Measurements from ENCODE around the gene SCML1.

DNA sequence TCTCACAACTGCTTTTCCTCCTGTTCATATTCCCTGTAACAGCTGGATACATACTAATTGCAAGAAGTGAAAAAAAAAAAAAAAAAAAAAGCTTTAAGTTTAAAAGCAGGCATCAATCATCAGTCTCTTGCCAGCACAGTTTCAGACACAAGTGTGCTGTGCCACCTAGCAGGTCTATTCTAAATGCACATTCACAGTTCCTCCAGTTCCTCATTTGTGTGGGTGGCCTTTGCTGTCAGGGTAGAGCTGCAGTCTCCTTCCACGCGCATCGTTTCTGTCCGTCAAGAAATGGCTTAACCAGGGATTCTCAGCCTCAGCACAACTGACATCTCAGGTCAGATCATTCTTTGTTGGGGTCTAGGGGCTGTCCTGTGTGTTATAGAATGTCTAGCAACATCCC is 61.6 kb downstream of the SCML1 start:
- TF ChIP-seq, protein P1, sequence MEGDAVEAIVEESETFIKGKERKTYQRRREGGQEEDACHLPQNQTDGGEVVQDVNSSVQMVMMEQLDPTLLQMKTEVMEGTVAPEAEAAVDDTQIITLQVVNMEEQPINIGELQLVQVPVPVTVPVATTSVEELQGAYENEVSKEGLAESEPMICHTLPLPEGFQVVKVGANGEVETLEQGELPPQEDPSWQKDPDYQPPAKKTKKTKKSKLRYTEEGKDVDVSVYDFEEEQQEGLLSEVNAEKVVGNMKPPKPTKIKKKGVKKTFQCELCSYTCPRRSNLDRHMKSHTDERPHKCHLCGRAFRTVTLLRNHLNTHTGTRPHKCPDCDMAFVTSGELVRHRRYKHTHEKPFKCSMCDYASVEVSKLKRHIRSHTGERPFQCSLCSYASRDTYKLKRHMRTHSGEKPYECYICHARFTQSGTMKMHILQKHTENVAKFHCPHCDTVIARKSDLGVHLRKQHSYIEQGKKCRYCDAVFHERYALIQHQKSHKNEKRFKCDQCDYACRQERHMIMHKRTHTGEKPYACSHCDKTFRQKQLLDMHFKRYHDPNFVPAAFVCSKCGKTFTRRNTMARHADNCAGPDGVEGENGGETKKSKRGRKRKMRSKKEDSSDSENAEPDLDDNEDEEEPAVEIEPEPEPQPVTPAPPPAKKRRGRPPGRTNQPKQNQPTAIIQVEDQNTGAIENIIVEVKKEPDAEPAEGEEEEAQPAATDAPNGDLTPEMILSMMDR (IDR thresholded peaks at IDR 0.05) = no peak
- TF ChIP-seq POLR2A (IDR thresholded peaks at IDR 0.05) = no peak
